ENCODE results near the gene ME3. TPM values are rescaled to one million over a fixed set of nuclear protein-coding genes. Genes with fewer than 3 reads are reported as not detected.

Gene ME3
- total RNA-seq, 2 experiments from 2014 or later, result not detected

- no peaks in the 10 kb centered on the region for H3K9me3 ChIP-seq (ENCODE audit: low read length)
- TF ChIP-seq EZH2phosphoT487 (IDR thresholded peaks at IDR 0.05; ENCODE audit: borderline replicate concordance, low read depth, low read length) (no peak), CTCF (conservative IDR thresholded peaks at IDR 0.05; ENCODE audit: low read length) (no peak)
- no peak overlapping the region for H2AFZ ChIP-seq (ENCODE audit: low read length)
- CTCF ChIA-PET (ENCODE audit: unreplicated experiment), result no interaction called here
- no peak overlapping the region for H3K4me3 ChIP-seq (ENCODE audit: low read depth, low read length, poor library complexity, severe bottlenecking)
- POLR2A ChIA-PET, result interaction anchor here (0.7 to 1.4 kb wide), 2 partner anchors 9 to 66 kb away, joined by 3 to 4 read pairs; no protein-coding TSS in a partner anchor
- H3K4me2 ChIP-seq (ENCODE audit: low read length), result no peak overlapping the region
- BruUV-seq (replicated peaks), result no TSS peak
- H3K4me1 ChIP-seq (ENCODE audit: insufficient read depth, low read length, poor library complexity, severe bottlenecking), result no peaks in the 10 kb centered on the region
- H3K79me2 ChIP-seq (ENCODE audit: insufficient read depth, low read depth, low read length), result no peaks in the 10 kb centered on the region
- no peak for DNase-seq (ENCODE audit: low spot score)
- H3K27ac ChIP-seq (ENCODE audit: low read depth, low read length, poor library complexity, severe bottlenecking), result no peak overlapping the region
- intact Hi-C loops (cut with micrococcal nuclease; ENCODE audit: unreplicated experiment), result loop anchor here (10.0 kb wide), 1 partner anchor 1556 kb away; no protein-coding TSS in a partner anchor
- H4K20me1 ChIP-seq (ENCODE audit: insufficient read depth, low read length), result no peaks in the 10 kb centered on the region
- no peaks in the 10 kb centered on the region for H3K36me3 ChIP-seq (ENCODE audit: insufficient read depth, low read length)
- no peaks in the 10 kb centered on the region for H3K9me2 ChIP-seq (ENCODE audit: insufficient read depth, low read length)
These were observed 43.2 kb downstream of the ME3 start for GRCh38 chr11:86629045-86629706.

- no peaks in the 10 kb centered on the region for H3K9me3 ChIP-seq (ENCODE audit: low read length)
- H3K4me2 ChIP-seq (ENCODE audit: low read length), result no peak overlapping the region
- H3K79me2 ChIP-seq (ENCODE audit: insufficient read depth, low read depth, low read length), result no peaks in the 10 kb centered on the region
- no peak overlapping the region for H3K27ac ChIP-seq (ENCODE audit: low read depth, low read length, poor library complexity, severe bottlenecking)
- H2AFZ ChIP-seq (ENCODE audit: low read length), result no peak overlapping the region
- H3K36me3 ChIP-seq (ENCODE audit: insufficient read depth, low read length), result no peaks in the 10 kb centered on the region
- DNase-seq (ENCODE audit: low spot score), result no peak
- ChIA-PET CTCF (ENCODE audit: unreplicated experiment) (no interaction called here), POLR2A (no interaction called here)
- no peaks in the 10 kb centered on the region for H3K9me2 ChIP-seq (ENCODE audit: insufficient read depth, low read length)
- no peaks in the 10 kb centered on the region for H4K20me1 ChIP-seq (ENCODE audit: insufficient read depth, low read length)
- intact Hi-C loops (cut with micrococcal nuclease; ENCODE audit: unreplicated experiment), result loop anchor here (10.0 kb wide), 1 partner anchor 1557 kb away; no protein-coding TSS in a partner anchor
- H3K4me1 ChIP-seq (ENCODE audit: insufficient read depth, low read length, poor library complexity, severe bottlenecking), result no peaks in the 10 kb centered on the region
- no peak overlapping the region for H3K4me3 ChIP-seq (ENCODE audit: low read depth, low read length, poor library complexity, severe bottlenecking)
- BruUV-seq (replicated peaks), result no TSS peak
- no peak for TF ChIP-seq EZH2phosphoT487 (IDR thresholded peaks at IDR 0.05; ENCODE audit: borderline replicate concordance, low read depth, low read length)
- TF ChIP-seq CTCF (conservative IDR thresholded peaks at IDR 0.05; ENCODE audit: low read length), result no peak
These were observed 44.5 kb downstream of the ME3 start for GRCh38 chr11:86627776-86628455.

- CTCF ChIA-PET (ENCODE audit: unreplicated experiment), result no interaction called here
These were observed 46.4 kb downstream of the ME3 start for GRCh38 chr11:86625981-86626380.

More at GRCh38 chr11:86625981-86626380, 46.4 kb downstream of the ME3 start:
- H3K9me3 ChIP-seq (ENCODE audit: low read length), result no peaks in the 10 kb centered on the region
- no peaks in the 10 kb centered on the region for H3K4me1 ChIP-seq (ENCODE audit: insufficient read depth, low read length, poor library complexity, severe bottlenecking)
- H3K36me3 ChIP-seq (ENCODE audit: insufficient read depth, low read length), result no peaks in the 10 kb centered on the region
- no peaks in the 10 kb centered on the region for H3K9me2 ChIP-seq (ENCODE audit: insufficient read depth, low read length)
- H3K79me2 ChIP-seq (ENCODE audit: insufficient read depth, low read depth, low read length), result no peaks in the 10 kb centered on the region
- intact Hi-C loops (cut with micrococcal nuclease; ENCODE audit: unreplicated experiment), result loop anchor here (10.0 kb wide), 1 partner anchor 1559 kb away; no protein-coding TSS in a partner anchor
- H3K4me3 ChIP-seq (ENCODE audit: low read depth, low read length, poor library complexity, severe bottlenecking), result no peak overlapping the region
- POLR2A ChIA-PET, result no interaction called here
- no TSS peak for BruUV-seq (replicated peaks)
- TF ChIP-seq EZH2phosphoT487 (IDR thresholded peaks at IDR 0.05; ENCODE audit: borderline replicate concordance, low read depth, low read length) (no peak), CTCF (conservative IDR thresholded peaks at IDR 0.05; ENCODE audit: low read length) (no peak)
- no peak overlapping the region for H3K4me2 ChIP-seq (ENCODE audit: low read length)
- DNase-seq (ENCODE audit: low spot score), result no peak
- no peak overlapping the region for H3K27ac ChIP-seq (ENCODE audit: low read depth, low read length, poor library complexity, severe bottlenecking)
- H2AFZ ChIP-seq (ENCODE audit: low read length), result no peak overlapping the region
- H4K20me1 ChIP-seq (ENCODE audit: insufficient read depth, low read length), result no peaks in the 10 kb centered on the region
